Activated CD8-positive, alpha-beta memory T cell treated with anti-CD3 and anti-CD28 coated beads, Interleukin-2, amount 50 U/mL, for 1 hour (primary cell): ENCODE data around the gene COMMD2.

Source experiments
- DNase-seq: peaks from one replicate; pipeline ENCODE4 v3.0.0-alpha.2; 2020; ENCODE audit errors: extremely low read depth

COMMD2 gene

GRCh38 chr3:149702691-149703441 is 49.4 kb downstream of the COMMD2 start:
- no peak for DNase-seq

- no peak for DNase-seq
These were observed 50.3 kb downstream of the COMMD2 start for GRCh38 chr3:149701977-149702350.

- no peak for DNase-seq
These were observed 50.9 kb downstream of the COMMD2 start for GRCh38 chr3:149701206-149701976.
